ENCODE results near the gene ABCB10.
A peak's percentile ranks its signal among the peaks of the same experiment; 100 is the strongest.

DNA sequence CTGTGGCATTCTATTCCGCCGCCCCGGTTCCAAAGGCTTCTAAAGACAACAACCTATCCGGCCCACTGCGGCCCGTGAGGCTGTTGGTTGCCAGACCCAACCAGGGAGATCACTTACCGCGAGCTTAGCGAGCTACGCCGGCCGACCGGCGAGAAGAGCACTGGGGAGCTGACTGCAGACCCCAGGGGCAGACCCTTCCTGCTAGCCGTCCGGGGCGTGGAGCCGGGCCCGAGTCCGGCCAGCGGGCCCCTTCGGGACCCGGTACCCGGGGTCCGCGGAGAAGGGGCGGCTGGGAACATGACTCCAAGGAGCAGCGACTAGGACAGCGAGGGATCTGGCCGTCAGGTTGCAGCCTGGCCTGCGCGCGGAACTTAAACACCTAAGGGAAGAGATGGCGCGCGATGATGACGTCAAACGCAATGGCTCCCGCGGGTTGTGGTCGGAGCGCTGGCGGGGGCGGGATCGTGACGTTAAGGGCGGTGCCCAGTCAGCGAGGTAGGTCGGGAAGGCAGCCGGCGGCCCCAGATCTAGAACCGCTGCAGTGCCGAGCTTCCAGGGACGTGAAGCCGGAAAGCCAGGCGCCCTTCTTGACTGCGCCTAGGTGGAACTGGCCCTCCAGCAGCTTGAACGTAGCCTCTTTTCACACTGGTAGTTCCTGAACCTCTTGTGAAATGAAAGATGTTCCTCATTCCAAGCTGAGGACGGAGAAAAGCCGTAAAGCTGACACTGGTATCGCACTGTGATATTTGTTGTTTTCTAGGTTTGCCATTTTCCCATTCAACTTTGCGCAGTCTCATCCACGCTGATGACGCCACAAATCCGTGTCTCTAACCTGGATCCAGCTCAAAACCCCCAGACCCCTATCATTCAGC lies 50.3 kb downstream of the ABCB10 start, which contains the start of gene NUP133:
- peak; percentile 97 for TF ChIP-seq POLR2A (IDR thresholded peaks at IDR 0.05)
- TF ChIP-seq, protein P1, sequence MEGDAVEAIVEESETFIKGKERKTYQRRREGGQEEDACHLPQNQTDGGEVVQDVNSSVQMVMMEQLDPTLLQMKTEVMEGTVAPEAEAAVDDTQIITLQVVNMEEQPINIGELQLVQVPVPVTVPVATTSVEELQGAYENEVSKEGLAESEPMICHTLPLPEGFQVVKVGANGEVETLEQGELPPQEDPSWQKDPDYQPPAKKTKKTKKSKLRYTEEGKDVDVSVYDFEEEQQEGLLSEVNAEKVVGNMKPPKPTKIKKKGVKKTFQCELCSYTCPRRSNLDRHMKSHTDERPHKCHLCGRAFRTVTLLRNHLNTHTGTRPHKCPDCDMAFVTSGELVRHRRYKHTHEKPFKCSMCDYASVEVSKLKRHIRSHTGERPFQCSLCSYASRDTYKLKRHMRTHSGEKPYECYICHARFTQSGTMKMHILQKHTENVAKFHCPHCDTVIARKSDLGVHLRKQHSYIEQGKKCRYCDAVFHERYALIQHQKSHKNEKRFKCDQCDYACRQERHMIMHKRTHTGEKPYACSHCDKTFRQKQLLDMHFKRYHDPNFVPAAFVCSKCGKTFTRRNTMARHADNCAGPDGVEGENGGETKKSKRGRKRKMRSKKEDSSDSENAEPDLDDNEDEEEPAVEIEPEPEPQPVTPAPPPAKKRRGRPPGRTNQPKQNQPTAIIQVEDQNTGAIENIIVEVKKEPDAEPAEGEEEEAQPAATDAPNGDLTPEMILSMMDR (IDR thresholded peaks at IDR 0.05) = peak in 1 of 4 experiments; percentile 22

All from prostate gland (tissue), 2 donors.